ENCODE results near the gene PIWIL1. TPM values are rescaled to one million over a fixed set of nuclear protein-coding genes. Genes with fewer than 3 reads are reported as not detected.

The PIWIL1 gene
- total and polyA plus RNA-seq, 2 experiments from 2014 or later, result not detected

DNA sequence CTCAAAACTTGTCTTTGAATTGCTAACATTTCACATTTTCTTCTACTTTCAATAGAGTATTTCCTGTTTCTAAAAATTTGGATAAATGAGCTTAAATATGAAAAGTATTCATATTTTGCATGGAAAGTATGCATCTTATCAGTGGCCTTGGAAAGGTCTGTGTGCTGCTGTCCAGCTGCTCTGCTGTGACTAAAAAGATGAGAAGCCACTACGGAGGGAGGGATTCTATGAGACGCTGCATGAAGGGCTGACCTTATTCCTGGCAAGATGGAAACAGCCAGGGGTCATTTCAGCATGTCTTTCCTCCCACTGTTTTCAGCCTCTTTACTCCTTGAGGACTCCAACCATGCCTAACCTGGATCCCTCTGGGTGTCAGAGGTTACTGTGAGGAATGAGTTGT lies 13.0 kb downstream of the PIWIL1 start:
- Histone ChIP-seq H3K27ac (ENCODE audit: low read depth) (no peak overlapping the region), H4K20me1 (replicated peaks; ENCODE audit: insufficient read depth) (no peaks in the 10 kb centered on the region), H3K4me3 (no peak overlapping the region), H3K27me3 (ENCODE audit: insufficient read depth) (no peaks in the 10 kb centered on the region), H3K4me2 (no peak overlapping the region), H3K4me1 (ENCODE audit: insufficient read depth) (no peaks in the 10 kb centered on the region), H3K36me3 (ENCODE audit: insufficient read depth) (no peaks in the 10 kb centered on the region), H3K9me2 (ENCODE audit: insufficient read depth) (no peaks in the 10 kb centered on the region), H2AFZ (no peak overlapping the region), H3F3A (replicated peaks; ENCODE audit: low read depth) (no peaks in the 10 kb centered on the region), H3K79me2 (replicated peaks; ENCODE audit: insufficient read depth) (no peaks in the 10 kb centered on the region)
- Mint-ChIP-seq H3K4me3 (no peak overlapping the region), H3K4me1 (no peaks in the 10 kb centered on the region), H3K9me3 (peaks cover 98% of the 10 kb centered on the region), H3K27ac (no peak overlapping the region), H3K36me3 (ENCODE audit: low read depth) (peaks cover 40% of the 10 kb centered on the region), H3K27me3 (ENCODE audit: insufficient read depth, low read depth, poor library complexity) (peaks cover 2% of the 10 kb centered on the region)
- DNase-seq (ENCODE audit: low spot score) (no peak), ATAC-seq (no peak)
- TF ChIP-seq NANOG (IDR thresholded peaks at IDR 0.05; ENCODE audit: borderline replicate concordance) (no peak), JUNB (IDR thresholded peaks at IDR 0.05; ENCODE audit: unreplicated experiment) (no peak), CTCF (conservative IDR thresholded peaks at IDR 0.05; ENCODE audit: low read depth in 2 of 2) (no peak), ZNF462 (CRISPR knock-in tag; IDR thresholded peaks at IDR 0.05) (no peak), STAT1 (IDR thresholded peaks at IDR 0.05; ENCODE audit: unreplicated experiment) (no peak)
- TF ChIP-seq, protein P1, sequence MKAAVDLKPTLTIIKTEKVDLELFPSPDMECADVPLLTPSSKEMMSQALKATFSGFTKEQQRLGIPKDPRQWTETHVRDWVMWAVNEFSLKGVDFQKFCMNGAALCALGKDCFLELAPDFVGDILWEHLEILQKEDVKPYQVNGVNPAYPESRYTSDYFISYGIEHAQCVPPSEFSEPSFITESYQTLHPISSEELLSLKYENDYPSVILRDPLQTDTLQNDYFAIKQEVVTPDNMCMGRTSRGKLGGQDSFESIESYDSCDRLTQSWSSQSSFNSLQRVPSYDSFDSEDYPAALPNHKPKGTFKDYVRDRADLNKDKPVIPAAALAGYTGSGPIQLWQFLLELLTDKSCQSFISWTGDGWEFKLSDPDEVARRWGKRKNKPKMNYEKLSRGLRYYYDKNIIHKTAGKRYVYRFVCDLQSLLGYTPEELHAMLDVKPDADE (IDR thresholded peaks at IDR 0.05), result no peak
